Panc1 (cell line): ENCODE measurements around the gene EPOP. TPM values are rescaled to one million over a fixed set of nuclear protein-coding genes. Genes with fewer than 3 reads are reported as not detected.

Experiments used
- ATAC-seq: fragments of 200-7000 bp; cut with Tn5 transposase; 2 replicates; pipeline ENCODE4 v1.9.1; 2020; ENCODE audit warnings: mild to moderate bottlenecking, moderate library complexity
- BruUV-seq: library from RNA; stranded (reverse); fragments of 400-500 nt; replicated peaks from 2 replicates; lab custom pipeline; 2021; lab: Mats Ljungman, UMichigan
- CTCF ChIA-PET: fragments of 300-600 bp; sonication (Branson Sonifier 250); formaldehyde crosslinking; loops from one replicate; lab custom pipeline; 2022; ENCODE audit warnings: antibody characterized with exemption; lab: Charles Lee
- POLR2A ChIA-PET: fragments of 300-600 bp; sonication (Branson Sonifier 250); formaldehyde crosslinking; loops from one replicate; lab custom pipeline; 2022; ENCODE audit warnings: antibody characterized with exemption; lab: Charles Lee
- DNase-seq: peaks from one replicate; pipeline ENCODE4 v3.0.0-alpha.2; 2010; ENCODE audit warnings: low read depth, low spot score
- H3K27ac ChIP-seq: 2 replicates; pipeline ENCODE4 v1.5.1; 2011; ENCODE audit warnings: mild to moderate bottlenecking, low read length, inconsistent platforms
- H3K27me3 ChIP-seq: fragments of 200-500 bp; sonication (Bioruptor generic); 2 replicates; pipeline ENCODE4 v1.6.0; 2014; ENCODE audit warnings: low read length, inconsistent platforms; ENCODE audit not compliant: control insufficient read depth, insufficient read depth
- H3K36me3 ChIP-seq: fragments of 200-500 bp; sonication (Bioruptor generic); 2 replicates; pipeline ENCODE4 v1.5.1; 2014; ENCODE audit warnings: inconsistent platforms, mild to moderate bottlenecking, low read length, moderate library complexity; ENCODE audit not compliant: control insufficient read depth, insufficient read depth
- H3K4me1 ChIP-seq: 2 replicates; pipeline ENCODE4 v1.5.1; 2011; ENCODE audit warnings: inconsistent platforms, mild to moderate bottlenecking, low read length, moderate library complexity; ENCODE audit not compliant: control insufficient read depth, insufficient read depth
- H3K4me3 ChIP-seq, 2 experiments: 2 replicates each; pipeline ENCODE4 v1.5.1; 2011 to 2012; ENCODE audit warnings: low read depth in 2 of 2, low read length in 2 of 2, mild to moderate bottlenecking in 2 of 2, inconsistent platforms in 1 of 2, moderate library complexity in 1 of 2
- H3K9me3 ChIP-seq: fragments of 200-500 bp; sonication (Bioruptor generic); 2 replicates; pipeline ENCODE4 v1.5.1; 2014; ENCODE audit warnings: low read depth, mild to moderate bottlenecking, inconsistent platforms, low read length, moderate library complexity; ENCODE audit not compliant: control insufficient read depth, insufficient read depth
- CTCF ChIP-seq: fragments of 450-650 bp; IDR thresholded peaks from 2 replicates; pipeline ENCODE4 v1.5.1; 2017; ENCODE audit warnings: mild to moderate bottlenecking
- POLR2AphosphoS5 ChIP-seq: IDR thresholded peaks from 2 replicates; pipeline ENCODE4 v1.6.1; 2012; ENCODE audit warnings: mild to moderate bottlenecking, low read depth, low read length, moderate library complexity
- REST ChIP-seq, 2 experiments: IDR thresholded peaks; 2 replicates each; pipeline ENCODE4 v1.6.1; 2011 to 2012; ENCODE audit warnings: low read depth in 2 of 2, control low read depth in 1 of 2, low read length in 1 of 2, mild to moderate bottlenecking in 1 of 2, moderate library complexity in 1 of 2; ENCODE audit not compliant: insufficient read depth in 1 of 2
- SIN3A ChIP-seq: IDR thresholded peaks from 2 replicates; pipeline ENCODE4 v1.6.1; 2012; ENCODE audit warnings: low read depth, mild to moderate bottlenecking, low read length, moderate library complexity, borderline replicate concordance; ENCODE audit not compliant: insufficient read depth
- TCF7L2 ChIP-seq: IDR thresholded peaks from 2 replicates; pipeline ENCODE4 v1.6.1; 2011; ENCODE audit warnings: mild to moderate bottlenecking, low read depth, low read length, inconsistent platforms
- in situ Hi-C: cut with HindIII; loops from 2 replicates; pipeline ENCODE4 v1.10.0; 2016; ENCODE audit warnings: low sequenced_read_pairs, low pct_unique_long_range_greater_than_20kb
- intact Hi-C: fragments of 100-400 bp; cut with micrococcal nuclease; formaldehyde crosslinking; loops from one replicate; pipeline ENCODE4 v1.10.0; 2022; ENCODE audit not compliant: unreplicated experiment
- total RNA-seq: library from RNA; stranded (reverse); gene quantifications from one replicate; pipeline ENCODE4 v1.2.1, GENCODE V29; 2021; ENCODE audit not compliant: unreplicated experiment

Gene EPOP
- total RNA-seq, 1 experiment from 2014 or later = 19.9 TPM

- no peak for DNase-seq
Observed at GRCh38 chr17:38701504-38702165, 26.9 kb upstream of the EPOP start.

GRCh38 chr17:38698760-38699159 is 24.0 kb upstream of the EPOP start:
- peaks cover 13% of the 10 kb centered on the region for H3K4me1 ChIP-seq
- TF ChIP-seq POLR2AphosphoS5 = no peak
- no peak for TF ChIP-seq REST (IDR thresholded peaks at IDR 0.05; ENCODE audit: insufficient read depth in 1 of 2, low read depth in 2 of 2, low read length in 1 of 2)
- TF ChIP-seq TCF7L2 = no peak
- TF ChIP-seq CTCF = no peak
- no peak for TF ChIP-seq SIN3A
- no peaks in the 10 kb centered on the region for H3K36me3 ChIP-seq
- no peaks in the 10 kb centered on the region for H3K27me3 ChIP-seq
- BruUV-seq = no TSS peak
- DNase-seq (no peak), ATAC-seq (no peak)
- ChIA-PET POLR2A (no interaction called here), CTCF (interaction anchor here (0.7 kb wide), 1 partner anchor 36 kb away, joined by 7 read pairs; no protein-coding TSS in a partner anchor)
- no peak overlapping the region for H3K27ac ChIP-seq
- no peaks in the 10 kb centered on the region for H3K9me3 ChIP-seq
- in situ Hi-C loops (no loop called here), intact Hi-C loops (no loop called here)
- H3K4me3 ChIP-seq = no peak overlapping the region

More at GRCh38 chr17:38701504-38702165, 26.9 kb upstream of the EPOP start:
- Histone ChIP-seq H3K4me3 (peak overlapping the region; percentile 66 to 67), H3K36me3 (no peaks in the 10 kb centered on the region; the same call in 1 of the 2 replicates), H3K4me1 (peaks cover 10% of the 10 kb centered on the region), H3K9me3 (no peaks in the 10 kb centered on the region), H3K27ac (peak overlapping the region; percentile 83), H3K27me3 (no peaks in the 10 kb centered on the region)
- in situ Hi-C loops = no loop called here
- ChIA-PET POLR2A (no interaction called here), CTCF (no interaction called here)
- intact Hi-C loops = no loop called here
- TF ChIP-seq CTCF (no peak), SIN3A (no peak), TCF7L2 (no peak), POLR2AphosphoS5 (no peak), REST (IDR thresholded peaks at IDR 0.05; ENCODE audit: insufficient read depth in 1 of 2, low read depth in 2 of 2, low read length in 1 of 2) (no peak)
- ATAC-seq = 0 out of 2 replicates have a peak, but pooled peaks have one; percentile 1
- BruUV-seq = no TSS peak
